AG08395 (cell line): ENCODE data around the gene RAI1.
"Not testable (repeated sequence)": the region's sequence is repeated elsewhere in the genome, so short reads cannot be mapped to it uniquely, and the experiment has no call there.

Experiments used
- DNase-seq: peaks from one replicate; pipeline ENCODE4 v3.0.0; 2012; ENCODE audit warnings: mixed read lengths, low spot score

RAI1 gene

GRCh38 chr17:17663160-17664063 is 17.8 kb upstream of the RAI1 start:
- peak; percentile 99 for DNase-seq

- no peak for DNase-seq
These were observed 17.2 kb upstream of the RAI1 start for GRCh38 chr17:17664064-17664452.

- DNase-seq: no peak
These were observed 16.0 kb upstream of the RAI1 start for GRCh38 chr17:17665255-17665654.

- DNase-seq: peak; percentile 72
These were observed 15.0 kb upstream of the RAI1 start for GRCh38 chr17:17666111-17666714.

GRCh38 chr17:17667231-17667630 is 14.0 kb upstream of the RAI1 start:
- no peak for DNase-seq

- no peak for DNase-seq
These were observed 13.3 kb upstream of the RAI1 start for GRCh38 chr17:17667947-17668346.

GRCh38 chr17:17668358-17668757 is 12.9 kb upstream of the RAI1 start:
- no peak for DNase-seq

GRCh38 chr17:17668775-17669579 is 12.3 kb upstream of the RAI1 start:
- DNase-seq: no peak

- DNase-seq: no peak
These were observed 11.6 kb upstream of the RAI1 start for GRCh38 chr17:17669580-17670235.

- no peak for DNase-seq
These were observed 10.5 kb upstream of the RAI1 start for GRCh38 chr17:17670701-17671305.

GRCh38 chr17:17671369-17672129 is 9.7 kb upstream of the RAI1 start:
- DNase-seq: no peak

GRCh38 chr17:17672453-17673368 is 8.5 kb upstream of the RAI1 start:
- no peak for DNase-seq

GRCh38 chr17:17675416-17675815 is 5.8 kb upstream of the RAI1 start:
- DNase-seq: no peak

- DNase-seq: no peak
These were observed 5.2 kb upstream of the RAI1 start for GRCh38 chr17:17675925-17676534.

GRCh38 chr17:17676752-17677151 is 4.5 kb upstream of the RAI1 start:
- no peak for DNase-seq

- DNase-seq: no peak
These were observed 3.8 kb upstream of the RAI1 start for GRCh38 chr17:17677299-17678040.

- not testable (repeated sequence) for DNase-seq
These were observed 3.1 kb upstream of the RAI1 start for GRCh38 chr17:17678063-17678699.

- DNase-seq: no peak
These were observed 2.0 kb upstream of the RAI1 start for GRCh38 chr17:17679243-17679642.
